Measurements from ENCODE around the gene PCNT.

DNA sequence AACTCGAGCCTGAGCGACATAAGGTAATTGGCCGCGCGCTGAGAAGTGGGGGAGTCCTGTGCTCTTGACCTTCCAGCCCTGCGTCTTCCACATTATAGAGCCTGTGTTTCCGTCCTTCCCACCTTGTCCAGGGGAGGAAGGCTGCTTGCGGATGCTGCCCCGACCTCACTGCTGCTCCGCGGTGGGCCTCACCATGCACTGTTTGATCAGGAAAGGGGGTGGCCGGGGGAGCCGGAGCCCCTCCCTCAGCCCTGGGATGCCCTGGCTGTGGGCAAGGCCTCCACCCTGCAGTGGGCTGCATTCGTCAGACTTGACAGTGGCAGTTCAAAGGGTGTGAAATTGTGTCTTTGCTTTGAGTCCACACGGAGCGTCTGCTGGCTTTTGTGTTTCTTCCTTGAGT, 30.1 kb downstream of the PCNT start:
- TF ChIP-seq, protein P1, sequence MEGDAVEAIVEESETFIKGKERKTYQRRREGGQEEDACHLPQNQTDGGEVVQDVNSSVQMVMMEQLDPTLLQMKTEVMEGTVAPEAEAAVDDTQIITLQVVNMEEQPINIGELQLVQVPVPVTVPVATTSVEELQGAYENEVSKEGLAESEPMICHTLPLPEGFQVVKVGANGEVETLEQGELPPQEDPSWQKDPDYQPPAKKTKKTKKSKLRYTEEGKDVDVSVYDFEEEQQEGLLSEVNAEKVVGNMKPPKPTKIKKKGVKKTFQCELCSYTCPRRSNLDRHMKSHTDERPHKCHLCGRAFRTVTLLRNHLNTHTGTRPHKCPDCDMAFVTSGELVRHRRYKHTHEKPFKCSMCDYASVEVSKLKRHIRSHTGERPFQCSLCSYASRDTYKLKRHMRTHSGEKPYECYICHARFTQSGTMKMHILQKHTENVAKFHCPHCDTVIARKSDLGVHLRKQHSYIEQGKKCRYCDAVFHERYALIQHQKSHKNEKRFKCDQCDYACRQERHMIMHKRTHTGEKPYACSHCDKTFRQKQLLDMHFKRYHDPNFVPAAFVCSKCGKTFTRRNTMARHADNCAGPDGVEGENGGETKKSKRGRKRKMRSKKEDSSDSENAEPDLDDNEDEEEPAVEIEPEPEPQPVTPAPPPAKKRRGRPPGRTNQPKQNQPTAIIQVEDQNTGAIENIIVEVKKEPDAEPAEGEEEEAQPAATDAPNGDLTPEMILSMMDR (IDR thresholded peaks at IDR 0.05; ENCODE audit: poor library complexity, severe bottlenecking): no peak
- TF ChIP-seq, protein P2, sequence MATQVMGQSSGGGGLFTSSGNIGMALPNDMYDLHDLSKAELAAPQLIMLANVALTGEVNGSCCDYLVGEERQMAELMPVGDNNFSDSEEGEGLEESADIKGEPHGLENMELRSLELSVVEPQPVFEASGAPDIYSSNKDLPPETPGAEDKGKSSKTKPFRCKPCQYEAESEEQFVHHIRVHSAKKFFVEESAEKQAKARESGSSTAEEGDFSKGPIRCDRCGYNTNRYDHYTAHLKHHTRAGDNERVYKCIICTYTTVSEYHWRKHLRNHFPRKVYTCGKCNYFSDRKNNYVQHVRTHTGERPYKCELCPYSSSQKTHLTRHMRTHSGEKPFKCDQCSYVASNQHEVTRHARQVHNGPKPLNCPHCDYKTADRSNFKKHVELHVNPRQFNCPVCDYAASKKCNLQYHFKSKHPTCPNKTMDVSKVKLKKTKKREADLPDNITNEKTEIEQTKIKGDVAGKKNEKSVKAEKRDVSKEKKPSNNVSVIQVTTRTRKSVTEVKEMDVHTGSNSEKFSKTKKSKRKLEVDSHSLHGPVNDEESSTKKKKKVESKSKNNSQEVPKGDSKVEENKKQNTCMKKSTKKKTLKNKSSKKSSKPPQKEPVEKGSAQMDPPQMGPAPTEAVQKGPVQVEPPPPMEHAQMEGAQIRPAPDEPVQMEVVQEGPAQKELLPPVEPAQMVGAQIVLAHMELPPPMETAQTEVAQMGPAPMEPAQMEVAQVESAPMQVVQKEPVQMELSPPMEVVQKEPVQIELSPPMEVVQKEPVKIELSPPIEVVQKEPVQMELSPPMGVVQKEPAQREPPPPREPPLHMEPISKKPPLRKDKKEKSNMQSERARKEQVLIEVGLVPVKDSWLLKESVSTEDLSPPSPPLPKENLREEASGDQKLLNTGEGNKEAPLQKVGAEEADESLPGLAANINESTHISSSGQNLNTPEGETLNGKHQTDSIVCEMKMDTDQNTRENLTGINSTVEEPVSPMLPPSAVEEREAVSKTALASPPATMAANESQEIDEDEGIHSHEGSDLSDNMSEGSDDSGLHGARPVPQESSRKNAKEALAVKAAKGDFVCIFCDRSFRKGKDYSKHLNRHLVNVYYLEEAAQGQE (IDR thresholded peaks at IDR 0.05; ENCODE audit: borderline replicate concordance): no peak
